NCI-H510A (cell line): ENCODE data around the gene H2BK1.

ENCODE experiments used
- DNase-seq: peaks from one replicate; lab custom pipeline; 2025; lab: John Stamatoyannopoulos, UW

The H2BK1 gene

GRCh38 chr7:151232917-151233701, 22.8 kb upstream of the H2BK1 start:
- no peak for DNase-seq

- DNase-seq, result peak; percentile 47
Observed at GRCh38 chr7:151232091-151232916, 22.0 kb upstream of the H2BK1 start, which contains the start of gene CHPF2. Gene CHPF2 (plus strand): TSS chr7:151232483. CDS start chr7:151234012, 1,529 bp downstream.

- no peak for DNase-seq
Observed at GRCh38 chr7:151231080-151231479, 20.8 kb upstream of the H2BK1 start.

GRCh38 chr7:151229249-151229648, 19.0 kb upstream of the H2BK1 start:
- DNase-seq, result no peak

GRCh38 chr7:151228024-151228866, 18.0 kb upstream of the H2BK1 start:
- no peak for DNase-seq

- DNase-seq, result peak; percentile 93
Observed at GRCh38 chr7:151226875-151227782, 16.8 kb upstream of the H2BK1 start, which contains the start of gene ABCF2. Gene ABCF2 (minus strand): TSS chr7:151227205. CDS start chr7:151226458, 747 bp downstream.

- no peak for DNase-seq
Observed at GRCh38 chr7:151226560-151226874, 16.2 kb upstream of the H2BK1 start.

GRCh38 chr7:151225948-151226510, 15.7 kb upstream of the H2BK1 start:
- no peak for DNase-seq

- DNase-seq, result no peak
Observed at GRCh38 chr7:151223728-151224127, 13.4 kb upstream of the H2BK1 start.

GRCh38 chr7:151218170-151218569, 7.9 kb upstream of the H2BK1 start:
- DNase-seq, result no peak

- DNase-seq, result no peak
Observed at GRCh38 chr7:151215396-151215795, 5.1 kb upstream of the H2BK1 start.

GRCh38 chr7:151213826-151214225, 3.5 kb upstream of the H2BK1 start:
- DNase-seq, result no peak

GRCh38 chr7:151212626-151213025, 2.3 kb upstream of the H2BK1 start:
- no peak for DNase-seq

GRCh38 chr7:151211155-151211772, 976 bp upstream of the H2BK1 start:
- DNase-seq, result no peak

GRCh38 chr7:151209588-151209987, 700 bp downstream of the H2BK1 start:
- no peak for DNase-seq

- no peak for DNase-seq
Observed at GRCh38 chr7:151208253-151208862, 1.9 kb downstream of the H2BK1 start.

- no peak for DNase-seq
Observed at GRCh38 chr7:151207804-151208203, 2.5 kb downstream of the H2BK1 start.

- DNase-seq, result no peak
Observed at GRCh38 chr7:151207315-151207714, 3.0 kb downstream of the H2BK1 start.

- no peak for DNase-seq
Observed at GRCh38 chr7:151206914-151207313, 3.4 kb downstream of the H2BK1 start.

GRCh38 chr7:151205730-151206129, 4.6 kb downstream of the H2BK1 start:
- DNase-seq, result no peak
